Liver (tissue), 9 donors: ENCODE measurements around the gene ERC2. TPM values are rescaled to one million over a fixed set of nuclear protein-coding genes. Genes with fewer than 3 reads are reported as not detected.

ENCODE experiments used
- DNase-seq: peaks from one replicate; pipeline ENCODE4 v3.0.0-alpha.2; 2017; ENCODE audit warnings: low spot score
- H3K27ac ChIP-seq, 2 donors: one replicate each; pipeline ENCODE4 v1.7.0; 2013; ENCODE audit warnings: inconsistent platforms in 2 of 2, low read length in 2 of 2, control low read depth in 1 of 2, low read depth in 1 of 2, mild to moderate bottlenecking in 1 of 2
- H3K27me3 ChIP-seq, 4 donors: one replicate each; pipeline versions ENCODE4 v1.6.1 to v1.7.0; 2013; ENCODE audit warnings: low read length in 3 of 4, inconsistent platforms in 1 of 4, mild to moderate bottlenecking in 1 of 4, moderate library complexity in 1 of 4; ENCODE audit not compliant: control insufficient read depth in 4 of 4, insufficient read depth in 4 of 4
- H3K36me3 ChIP-seq, 4 donors: one replicate each; pipeline versions ENCODE4 v1.6.1 to v1.7.0; 2013; ENCODE audit warnings: low read length in 3 of 4, mild to moderate bottlenecking in 3 of 4, low read depth in 1 of 4, moderate library complexity in 1 of 4; ENCODE audit not compliant: control insufficient read depth in 4 of 4, insufficient read depth in 3 of 4
- H3K4me1 ChIP-seq, 4 donors: one replicate each; pipeline versions ENCODE4 v1.6.1 to v1.7.0; 2013; ENCODE audit warnings: low read length in 3 of 4, mild to moderate bottlenecking in 3 of 4, moderate library complexity in 1 of 4; ENCODE audit not compliant: control insufficient read depth in 4 of 4, insufficient read depth in 4 of 4
- H3K4me3 ChIP-seq, 3 donors: one replicate each; pipeline versions ENCODE4 v1.6.1 to v1.7.0; 2013; ENCODE audit warnings: low read length in 3 of 3, control low read depth in 1 of 3, low read depth in 1 of 3, mild to moderate bottlenecking in 1 of 3
- H3K9ac ChIP-seq, 2 donors: one replicate each; pipeline ENCODE4 v1.7.0; 2013; ENCODE audit warnings: low read length in 2 of 2, mild to moderate bottlenecking in 2 of 2, moderate library complexity in 2 of 2, control low read depth in 1 of 2, low read depth in 1 of 2
- H3K9me3 ChIP-seq, 4 donors: one replicate each; pipeline versions ENCODE4 v1.6.1 to v1.7.0; 2013; ENCODE audit warnings: low read length in 3 of 4; ENCODE audit not compliant: control insufficient read depth in 4 of 4
- ATF3 ChIP-seq: IDR thresholded peaks from 2 replicates; pipeline ENCODE4 v1.6.1; 2016; ENCODE audit warnings: antibody characterized with exemption
- CTCF ChIP-seq: fragments of 150-350 bp; IDR thresholded peaks from 2 replicates; pipeline ENCODE4 v1.5.1; 2017; ENCODE audit warnings: improper control_type of control experiment, low read depth, low read length; ENCODE audit not compliant: missing input control
- EGR1 ChIP-seq, 2 donors: IDR thresholded peaks; 2 replicates each; pipeline ENCODE4 v1.6.1; 2016 to 2018; ENCODE audit warnings: antibody characterized with exemption in 2 of 2, low read depth in 2 of 2
- FOXA1 ChIP-seq: IDR thresholded peaks from 2 replicates; pipeline ENCODE4 v1.6.1; 2016; ENCODE audit warnings: antibody characterized with exemption
- FOXA2 ChIP-seq: IDR thresholded peaks from 2 replicates; pipeline ENCODE4 v1.6.1; 2016; ENCODE audit warnings: antibody characterized with exemption
- GABPA ChIP-seq, 2 donors: IDR thresholded peaks in 1 of 2; conservative IDR thresholded peaks in 1 of 2; 2 replicates each; pipeline ENCODE4 v1.6.1; 2016; ENCODE audit warnings: antibody characterized with exemption in 2 of 2, mild to moderate bottlenecking in 1 of 2, moderate library complexity in 1 of 2
- HNF4A ChIP-seq, 2 donors: conservative IDR thresholded peaks; 2 replicates each; pipeline ENCODE4 v1.6.1; 2016; ENCODE audit warnings: antibody characterized with exemption in 2 of 2, mild to moderate bottlenecking in 2 of 2
- HNF4G ChIP-seq: IDR thresholded peaks from 2 replicates; pipeline ENCODE4 v1.6.1; 2016; ENCODE audit warnings: antibody characterized with exemption
- JUND ChIP-seq, 2 donors: IDR thresholded peaks; 2 replicates each; pipeline ENCODE4 v1.6.1; 2016; ENCODE audit warnings: antibody characterized with exemption in 2 of 2
- MAX ChIP-seq: IDR thresholded peaks from 2 replicates; pipeline ENCODE4 v1.6.1; 2016; ENCODE audit warnings: antibody characterized with exemption
- NR2F2 ChIP-seq: IDR thresholded peaks from 2 replicates; pipeline ENCODE4 v1.6.1; 2016; ENCODE audit warnings: antibody characterized with exemption
- RAD21 ChIP-seq, 2 donors: IDR thresholded peaks; 2 replicates each; pipeline ENCODE4 v1.6.1; 2016; ENCODE audit warnings: antibody characterized with exemption in 2 of 2, mild to moderate bottlenecking in 2 of 2
- REST ChIP-seq: IDR thresholded peaks from 2 replicates; pipeline ENCODE4 v1.6.1; 2016; ENCODE audit warnings: antibody characterized with exemption, mild to moderate bottlenecking
- RXRA ChIP-seq, 2 donors: IDR thresholded peaks; 2 replicates each; pipeline ENCODE4 v1.6.1; 2017 to 2018; ENCODE audit warnings: antibody characterized with exemption in 2 of 2, mild to moderate bottlenecking in 1 of 2
- SP1 ChIP-seq: IDR thresholded peaks from 2 replicates; pipeline ENCODE4 v1.6.1; 2018; ENCODE audit warnings: antibody characterized with exemption, mild to moderate bottlenecking
- TAF1 ChIP-seq: conservative IDR thresholded peaks from 2 replicates; pipeline ENCODE4 v1.6.1; 2016; ENCODE audit warnings: antibody characterized with exemption, mild to moderate bottlenecking
- YY1 ChIP-seq: IDR thresholded peaks from 2 replicates; pipeline ENCODE4 v1.6.1; 2016; ENCODE audit warnings: antibody characterized with exemption, mild to moderate bottlenecking
- ZBTB33 ChIP-seq: IDR thresholded peaks from 2 replicates; pipeline ENCODE4 v1.6.1; 2016; ENCODE audit warnings: antibody characterized with exemption
- WGBS: extraction: QIAGEN DNeasy Blood & Tissue Kit; methylation state at CpG from one replicate; pipeline ENCODE4 v1.1.7; 2013; 5-methylcytosine and 5-hydroxymethylcytosine counted together
- polyA plus RNA-seq, 2 donors: library from polyadenylated mRNA; stranded (reverse) in 1 of 2; unstranded in 1 of 2; fragments of 200-250 nt in 1 of 2; fragments of >200 nt in 1 of 2; fragmentation: Nextera tagmentation in 1 of 2; extraction: Ambion mirVana in 1 of 2; gene quantifications; one replicate each; pipeline versions ENCODE4 v1.2.1 to v1.2.3, GENCODE V29; 2013 to 2015
- total RNA-seq, 2 donors: library from RNA; depleted of rRNA; stranded (reverse); fragments of >200 nt; gene quantifications; one replicate each; pipeline ENCODE4 v1.2.3, GENCODE V29; 2014
- donor health status: healthy.
- donor health status: healthy.
- donor health status: healthy.
- donor health status: healthy.
- donor health status: healthy.

ERC2 gene
- total and polyA plus RNA-seq, 4 donors = 0.14 to 0.25 TPM; not detected in 2

GRCh38 chr3:55756976-55757375 is 711.3 kb downstream of the ERC2 start:
- TF ChIP-seq CTCF = no peak
- TF ChIP-seq JUND (IDR thresholded peaks at IDR 0.05) = no peak
- no peak for TF ChIP-seq MAX
- TF ChIP-seq YY1 = no peak
- no peak for TF ChIP-seq NR2F2
- TF ChIP-seq HNF4G = no peak
- no peak for TF ChIP-seq REST
- TF ChIP-seq RXRA (IDR thresholded peaks at IDR 0.05) = no peak
- no peak for TF ChIP-seq ZBTB33
- no peak for TF ChIP-seq SP1
- TF ChIP-seq ATF3 = no peak
- TF ChIP-seq RAD21 (IDR thresholded peaks at IDR 0.05) = no peak
- TF ChIP-seq EGR1 (IDR thresholded peaks at IDR 0.05; ENCODE audit: low read depth in 2 of 2) = no peak
- TF ChIP-seq FOXA2 = no peak
- TF ChIP-seq HNF4A (conservative IDR thresholded peaks at IDR 0.05) = no peak
- no peak for TF ChIP-seq GABPA (IDR thresholded peaks at IDR 0.05 in 1 of 2, conservative IDR thresholded peaks at IDR 0.05 in 1 of 2)
- no peak for TF ChIP-seq TAF1
- TF ChIP-seq FOXA1 = no peak
- H3K4me1 ChIP-seq = no peaks in the 10 kb centered on the region
- no peaks in the 10 kb centered on the region for H3K36me3 ChIP-seq
- H3K4me3 ChIP-seq = no peak overlapping the region
- no peak overlapping the region for H3K9ac ChIP-seq
- H3K9me3 ChIP-seq = no peaks in the 10 kb centered on the region
- 72% methylated on average over 2 of the region's 2 CpGs for WGBS
- no peak for DNase-seq
- H3K27ac ChIP-seq = no peak overlapping the region
- H3K27me3 ChIP-seq = peaks cover 0 to 8% (median 0%) of the 10 kb centered on the region in 4 donors
